Coronary artery (tissue), 2 donors: Measurements from ENCODE around the gene USB1.

Experiments used
- DNase-seq: peaks from one replicate; pipeline ENCODE4 v3.0.0-alpha.2; 2017; ENCODE audit warnings: low spot score
- H3K27ac ChIP-seq, 2 donors: fragments of 200-600 bp; sonication (generic); one replicate each; pipeline ENCODE4 v1.5.1; 2016 to 2019
- H3K4me3 ChIP-seq: fragments of 200-600 bp; sonication (generic); 2 replicates; pipeline ENCODE4 v1.5.1; 2016; ENCODE audit warnings: mild to moderate bottlenecking, moderate library complexity
- TF ChIP-seq, protein P1 (sequence below): fragments of 200-600 bp; sonication (generic); IDR thresholded peaks from one replicate; pipeline ENCODE4 v1.5.1; 2019; ENCODE audit warnings: antibody characterized with exemption

The USB1 gene

DNA sequence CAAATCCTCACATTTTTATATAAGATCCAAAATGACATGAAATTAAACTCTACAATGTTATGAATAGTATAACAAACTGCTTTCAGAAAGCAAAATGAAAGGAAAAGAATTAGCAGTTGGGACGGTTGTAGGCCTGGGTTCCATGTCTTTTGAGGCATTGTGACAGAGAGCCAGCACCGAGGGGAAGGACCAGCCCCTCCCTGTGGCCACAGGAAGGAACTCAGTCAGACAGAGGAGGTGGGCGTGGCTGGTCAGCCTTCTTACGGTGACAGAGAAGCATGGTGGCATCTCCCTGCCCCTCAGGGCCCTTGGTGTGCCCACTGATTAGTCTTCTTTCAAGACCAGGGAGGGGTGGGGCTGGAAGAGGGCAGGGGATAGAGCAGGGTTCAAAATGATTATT is 6.4 kb upstream of the USB1 start:
- TF ChIP-seq, protein P1, sequence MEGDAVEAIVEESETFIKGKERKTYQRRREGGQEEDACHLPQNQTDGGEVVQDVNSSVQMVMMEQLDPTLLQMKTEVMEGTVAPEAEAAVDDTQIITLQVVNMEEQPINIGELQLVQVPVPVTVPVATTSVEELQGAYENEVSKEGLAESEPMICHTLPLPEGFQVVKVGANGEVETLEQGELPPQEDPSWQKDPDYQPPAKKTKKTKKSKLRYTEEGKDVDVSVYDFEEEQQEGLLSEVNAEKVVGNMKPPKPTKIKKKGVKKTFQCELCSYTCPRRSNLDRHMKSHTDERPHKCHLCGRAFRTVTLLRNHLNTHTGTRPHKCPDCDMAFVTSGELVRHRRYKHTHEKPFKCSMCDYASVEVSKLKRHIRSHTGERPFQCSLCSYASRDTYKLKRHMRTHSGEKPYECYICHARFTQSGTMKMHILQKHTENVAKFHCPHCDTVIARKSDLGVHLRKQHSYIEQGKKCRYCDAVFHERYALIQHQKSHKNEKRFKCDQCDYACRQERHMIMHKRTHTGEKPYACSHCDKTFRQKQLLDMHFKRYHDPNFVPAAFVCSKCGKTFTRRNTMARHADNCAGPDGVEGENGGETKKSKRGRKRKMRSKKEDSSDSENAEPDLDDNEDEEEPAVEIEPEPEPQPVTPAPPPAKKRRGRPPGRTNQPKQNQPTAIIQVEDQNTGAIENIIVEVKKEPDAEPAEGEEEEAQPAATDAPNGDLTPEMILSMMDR = no peak
- Histone ChIP-seq H3K4me3 (no peak overlapping the region), H3K27ac (no peak overlapping the region)
- no peak for DNase-seq

DNA sequence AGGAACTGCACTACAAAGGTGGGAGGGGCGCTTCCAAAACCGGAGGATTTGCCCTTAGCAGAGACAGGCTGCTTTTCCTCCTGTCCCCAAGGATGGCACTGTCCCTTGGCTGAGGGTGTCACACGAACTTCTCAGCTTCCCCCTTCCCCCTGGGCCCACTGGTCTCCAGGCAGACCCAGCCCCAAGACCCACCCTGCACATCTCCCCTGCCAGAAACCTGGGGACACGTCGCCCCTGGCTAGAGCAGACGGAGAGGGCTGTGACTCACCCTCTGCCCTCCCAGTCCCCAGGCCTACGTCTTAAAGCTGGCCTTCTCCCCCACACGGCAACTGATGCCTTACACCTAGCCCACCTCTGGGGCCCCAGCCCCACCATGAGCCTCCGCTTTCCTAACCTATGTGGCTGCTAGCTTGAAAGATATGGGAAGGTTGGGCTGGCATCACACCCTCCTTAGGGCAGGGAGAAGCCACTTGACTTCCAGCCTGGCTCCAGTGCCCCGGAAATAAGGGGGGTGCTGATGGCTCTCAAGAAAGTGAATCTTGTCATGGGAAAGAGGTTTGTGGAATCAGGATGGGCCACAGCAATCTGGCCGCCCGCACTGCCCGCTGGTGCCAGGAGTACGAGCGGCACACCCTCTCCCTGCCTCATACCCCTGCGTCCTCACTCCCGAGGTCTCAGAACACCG is 5.3 kb upstream of the USB1 start:
- no peak for DNase-seq
- no peak overlapping the region for H3K27ac ChIP-seq
- TF ChIP-seq, protein P1 = no peak
- no peak overlapping the region for H3K4me3 ChIP-seq

DNA sequence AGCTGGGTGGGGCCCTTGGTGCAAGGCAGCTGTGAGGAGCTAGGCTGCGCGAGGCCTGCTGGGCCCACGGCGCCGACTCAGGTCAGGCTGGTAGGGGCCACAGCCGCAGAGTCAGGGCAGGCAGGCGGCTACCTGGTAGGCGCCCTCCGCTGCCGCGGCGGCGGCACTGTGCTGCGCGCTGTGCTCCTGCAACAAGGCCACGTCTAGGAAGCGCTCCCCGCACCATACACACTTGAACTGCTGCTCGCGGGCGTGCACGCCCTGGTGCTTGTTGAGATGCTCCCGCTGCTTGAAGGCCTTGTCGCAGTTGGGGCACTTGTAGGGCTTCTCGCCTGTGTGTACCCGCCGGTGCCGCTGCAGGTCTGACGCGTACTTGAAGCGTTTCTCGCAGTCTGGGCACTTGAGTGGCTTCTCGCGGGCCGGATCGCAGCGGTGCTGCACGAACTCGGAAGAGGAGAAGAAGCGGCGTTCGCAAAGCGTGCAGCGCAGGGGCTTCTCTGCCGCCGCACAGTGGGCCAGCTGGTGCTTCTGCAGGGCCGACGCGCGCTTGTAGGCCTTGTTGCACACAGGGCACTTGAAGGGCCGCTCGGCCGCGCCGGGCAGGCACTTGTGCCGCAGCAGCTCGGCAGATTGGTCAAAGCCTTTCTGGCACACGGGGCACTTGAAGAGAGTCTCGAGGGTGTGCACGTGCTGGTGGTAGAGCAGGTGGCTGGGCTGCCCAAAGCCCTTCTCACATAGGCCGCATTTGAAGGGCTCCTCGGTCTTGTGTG is 4.6 kb upstream of the USB1 start:
- DNase-seq = no peak
- H3K27ac ChIP-seq = no peak overlapping the region

GRCh38 chr16:57997176-57997527 is 4.1 kb upstream of the USB1 start:
- DNase-seq = no peak
- Histone ChIP-seq H3K4me3 (no peak overlapping the region), H3K27ac (no peak overlapping the region)
- TF ChIP-seq, protein P1 = no peak

More for the DNA sequence above, 4.6 kb upstream of the USB1 start:
- no peak overlapping the region for H3K4me3 ChIP-seq
- TF ChIP-seq, protein P1 = no peak

DNA sequence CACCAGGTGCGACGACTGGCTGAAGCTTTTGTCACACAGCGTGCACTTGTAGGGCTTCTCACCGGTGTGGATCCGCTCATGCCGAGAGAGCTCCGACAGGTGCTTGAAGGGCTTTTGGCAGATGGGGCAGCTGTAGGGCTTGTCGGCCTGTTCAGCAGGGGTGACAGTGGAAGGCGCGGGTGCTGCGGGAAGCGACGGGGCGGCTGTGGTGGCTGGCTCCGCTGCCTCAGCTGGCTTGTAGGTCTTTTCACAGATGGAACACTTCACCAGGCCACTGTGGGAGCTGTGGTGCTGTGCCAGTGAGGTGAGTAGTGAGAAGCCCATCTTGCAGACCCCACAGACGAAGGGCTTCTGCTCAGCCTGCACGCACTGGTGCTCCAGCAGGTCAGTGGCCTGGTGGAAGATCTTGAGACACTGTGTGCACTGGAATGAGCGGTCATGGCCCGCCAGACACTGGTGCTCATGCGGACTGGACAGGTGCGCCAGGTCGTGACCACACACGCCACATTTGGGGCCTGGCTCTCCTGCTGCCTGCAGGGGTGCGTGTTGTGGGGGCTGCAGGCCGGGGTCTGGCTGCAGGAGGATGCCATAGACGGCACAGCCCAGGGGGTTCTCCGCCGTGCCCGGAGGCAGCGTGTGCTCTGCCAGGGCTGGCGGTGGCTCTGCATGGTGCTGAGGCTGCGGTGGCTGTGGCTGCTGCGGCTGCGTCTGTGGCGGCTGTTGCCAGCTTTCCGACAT is 3.5 kb upstream of the USB1 start:
- H3K4me3 ChIP-seq = no peak overlapping the region
- H3K27ac ChIP-seq = no peak overlapping the region
- no peak for DNase-seq
- TF ChIP-seq, protein P1 = no peak

DNA sequence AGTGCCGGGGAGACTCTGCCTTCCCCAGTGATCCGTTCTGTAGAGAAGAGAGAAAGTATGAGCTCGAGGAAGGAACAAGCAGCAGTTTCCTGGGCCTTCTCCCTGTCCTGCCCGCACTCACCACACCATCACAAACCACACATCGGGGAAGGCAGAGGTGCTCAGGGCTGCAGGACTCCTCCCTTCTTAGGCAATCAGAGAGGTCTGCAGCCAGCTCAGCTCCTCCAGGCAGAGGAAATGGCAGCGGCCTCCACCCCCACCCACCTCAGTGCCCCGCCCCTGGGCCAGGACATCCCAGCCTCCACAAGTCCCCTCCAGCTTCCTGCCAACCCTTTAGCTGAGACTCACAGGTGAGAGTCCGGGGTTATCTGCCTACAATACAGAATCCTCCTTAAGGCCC is 2.7 kb upstream of the USB1 start:
- no peak for DNase-seq
- TF ChIP-seq, protein P1 = no peak
- H3K4me3 ChIP-seq = no peak overlapping the region
- peak overlapping the region in 1 of 2 donors; percentile 93 for H3K27ac ChIP-seq
